ENCODE data around the gene PRDX2.

PRDX2 gene

DNA sequence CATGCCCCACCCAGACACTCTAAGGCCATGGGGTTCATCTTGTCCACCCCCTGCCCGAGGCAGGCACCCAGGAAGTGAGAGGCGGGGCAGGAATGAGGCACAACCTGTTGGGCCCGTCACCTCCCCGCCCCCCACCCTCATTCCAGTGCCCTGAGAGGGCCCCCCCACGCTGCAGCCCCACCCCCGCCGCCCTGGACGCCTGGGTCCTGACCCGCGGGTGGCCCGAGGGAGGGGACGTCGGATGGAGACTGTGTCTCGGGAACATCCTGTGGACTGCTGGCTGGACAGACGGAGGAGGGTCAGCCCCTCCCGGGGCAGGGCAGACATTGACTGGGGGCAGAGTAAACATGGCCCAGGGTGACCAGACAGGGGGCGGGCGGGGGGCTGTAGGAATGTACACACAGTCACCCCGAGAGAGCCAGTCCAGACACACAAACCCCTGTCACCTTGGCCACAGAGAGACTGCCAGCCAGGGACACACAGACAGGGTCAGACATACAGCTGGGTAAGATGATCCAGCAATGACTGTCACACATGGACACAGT is 17.7 kb downstream of the PRDX2 start:
- no peaks in the 10 kb centered on the region for H3K9me3 ChIP-seq (ENCODE audit: control insufficient read depth, insufficient read depth, low read depth, low read length)
- H3K4me3 ChIP-seq (ENCODE audit: low read depth, low read length), result peak overlapping the region; percentile 39
- H3K27me3 ChIP-seq (ENCODE audit: control insufficient read depth, insufficient read depth, low read length), result no peaks in the 10 kb centered on the region
- H3K4me1 ChIP-seq (ENCODE audit: control insufficient read depth, insufficient read depth, low read length), result peaks cover 39% of the 10 kb centered on the region
- H3K36me3 ChIP-seq (ENCODE audit: control insufficient read depth, insufficient read depth, low read length), result no peaks in the 10 kb centered on the region
- peak overlapping the region; percentile 52 for H3K9ac ChIP-seq (ENCODE audit: low read length)
- peak overlapping the region; percentile 31; the same call in 1 of the 2 replicates for H3K27ac ChIP-seq (ENCODE audit: low read depth, low read length)

DNA sequence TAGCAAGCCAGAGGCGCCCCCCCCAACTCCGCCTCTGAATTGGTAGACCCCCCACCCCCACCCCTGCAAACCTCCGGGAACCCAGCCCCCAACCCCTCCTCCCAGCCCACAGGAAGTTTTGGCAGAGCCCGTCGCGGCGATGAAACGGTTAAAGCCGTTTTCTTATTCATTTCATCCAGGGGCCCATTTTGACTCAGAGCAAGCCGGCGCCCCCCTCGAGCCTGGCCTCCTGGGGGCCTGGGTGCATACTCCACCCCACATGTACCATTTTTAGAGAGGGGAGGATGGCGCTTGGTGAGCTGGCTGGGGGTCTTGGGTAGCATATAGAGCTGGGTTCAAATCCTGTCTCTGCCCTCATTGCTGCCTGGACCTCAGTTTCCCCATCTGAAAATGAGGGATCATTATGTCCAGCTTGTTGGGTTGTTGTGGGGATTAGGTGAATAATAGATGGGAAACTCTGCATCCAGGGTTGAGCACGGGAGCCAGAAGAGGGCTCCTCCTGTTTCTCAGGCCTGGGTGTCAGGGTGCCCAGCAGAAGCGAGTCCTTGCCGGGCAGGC is 18.2 kb downstream of the PRDX2 start:
- Histone ChIP-seq H3K36me3 (ENCODE audit: control insufficient read depth, insufficient read depth, low read length) (no peaks in the 10 kb centered on the region), H3K4me3 (ENCODE audit: low read depth, low read length) (peak overlapping the region; percentile 64), H3K4me1 (ENCODE audit: control insufficient read depth, insufficient read depth, low read length) (peaks cover 39% of the 10 kb centered on the region), H3K9me3 (ENCODE audit: control insufficient read depth, insufficient read depth, low read depth, low read length) (no peaks in the 10 kb centered on the region), H3K9ac (ENCODE audit: low read length) (peak overlapping the region; percentile 63), H3K27ac (ENCODE audit: low read depth, low read length) (peak overlapping the region; percentile 79; the same call in 1 of the 2 replicates), H3K27me3 (ENCODE audit: control insufficient read depth, insufficient read depth, low read length) (no peaks in the 10 kb centered on the region)

DNA sequence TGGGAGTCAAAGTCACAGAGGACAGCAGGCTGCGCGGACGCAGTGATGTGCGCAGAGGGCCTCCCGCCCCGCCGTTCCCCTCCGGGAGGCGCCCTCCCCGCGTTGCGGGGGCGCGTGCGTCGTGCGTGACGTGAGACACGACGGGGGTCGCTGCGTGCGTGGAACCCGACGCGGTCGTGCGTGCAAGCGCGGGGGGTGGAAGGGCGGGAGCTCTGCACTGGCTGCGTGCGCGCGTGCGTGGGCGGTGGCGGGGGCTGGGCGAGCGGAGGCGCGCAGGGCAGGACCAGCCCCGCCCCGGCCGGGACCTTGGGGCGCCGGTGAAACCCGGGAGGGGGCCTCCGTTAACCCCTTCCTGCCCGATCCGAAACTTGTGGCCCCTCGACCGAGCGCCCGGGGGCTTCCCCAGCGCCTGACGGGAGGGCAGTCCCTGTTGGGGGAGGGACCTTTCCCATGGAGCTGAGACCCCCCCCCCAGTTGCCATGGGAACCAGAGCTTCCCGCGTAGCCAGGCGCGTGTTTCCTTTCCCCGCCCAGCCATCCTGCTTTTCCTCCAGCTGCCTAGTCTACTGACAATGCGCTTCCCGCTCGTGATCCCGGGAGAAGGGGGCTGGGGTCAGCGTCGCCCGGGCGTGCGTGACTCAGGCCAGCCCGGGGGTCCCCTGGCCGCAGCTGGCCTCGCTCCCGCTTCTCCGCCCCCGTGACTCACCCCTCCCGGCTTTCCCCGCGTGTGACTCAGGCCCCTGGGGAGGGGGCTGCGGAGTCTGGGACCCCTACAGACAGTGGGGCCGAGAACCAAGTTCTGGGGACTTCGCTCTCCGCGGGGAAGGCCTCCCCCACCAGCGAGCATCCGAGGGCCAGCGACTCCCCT is 18.9 kb downstream of the PRDX2 start:
- no peaks in the 10 kb centered on the region for H3K27me3 ChIP-seq (ENCODE audit: control insufficient read depth, insufficient read depth, low read length)
- H3K27ac ChIP-seq (ENCODE audit: low read depth, low read length), result peak overlapping the region; percentile 79; the same call in 1 of the 2 replicates
- peak overlapping the region; percentile 64 for H3K4me3 ChIP-seq (ENCODE audit: low read depth, low read length)
- H3K4me1 ChIP-seq (ENCODE audit: control insufficient read depth, insufficient read depth, low read length), result peaks cover 35% of the 10 kb centered on the region
- no peaks in the 10 kb centered on the region for H3K9me3 ChIP-seq (ENCODE audit: control insufficient read depth, insufficient read depth, low read depth, low read length)
- peak overlapping the region; percentile 63 for H3K9ac ChIP-seq (ENCODE audit: low read length)
- H3K36me3 ChIP-seq (ENCODE audit: control insufficient read depth, insufficient read depth, low read length), result no peaks in the 10 kb centered on the region

DNA sequence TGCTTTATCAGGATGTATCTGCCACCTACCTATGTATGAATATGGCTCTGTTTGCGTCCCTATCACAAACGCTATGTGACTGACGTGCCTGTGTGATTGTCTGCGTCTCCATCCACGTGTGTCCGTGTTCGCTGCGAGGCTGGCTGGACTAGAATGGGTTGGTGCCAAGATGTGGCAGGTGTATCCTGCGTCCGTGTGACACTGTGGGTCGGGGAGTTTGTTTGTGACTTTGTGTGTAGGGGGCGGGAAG is 19.5 kb downstream of the PRDX2 start:
- no peaks in the 10 kb centered on the region for H3K9me3 ChIP-seq (ENCODE audit: control insufficient read depth, insufficient read depth, low read depth, low read length)
- no peak overlapping the region; the same call in 1 of the 2 replicates for H3K27ac ChIP-seq (ENCODE audit: low read depth, low read length)
- peak overlapping the region; percentile 63 for H3K9ac ChIP-seq (ENCODE audit: low read length)
- H3K4me1 ChIP-seq (ENCODE audit: control insufficient read depth, insufficient read depth, low read length), result peaks cover 39% of the 10 kb centered on the region
- H3K27me3 ChIP-seq (ENCODE audit: control insufficient read depth, insufficient read depth, low read length), result no peaks in the 10 kb centered on the region
- H3K36me3 ChIP-seq (ENCODE audit: control insufficient read depth, insufficient read depth, low read length), result no peaks in the 10 kb centered on the region
- H3K4me3 ChIP-seq (ENCODE audit: low read depth, low read length), result peak overlapping the region; percentile 64

DNA sequence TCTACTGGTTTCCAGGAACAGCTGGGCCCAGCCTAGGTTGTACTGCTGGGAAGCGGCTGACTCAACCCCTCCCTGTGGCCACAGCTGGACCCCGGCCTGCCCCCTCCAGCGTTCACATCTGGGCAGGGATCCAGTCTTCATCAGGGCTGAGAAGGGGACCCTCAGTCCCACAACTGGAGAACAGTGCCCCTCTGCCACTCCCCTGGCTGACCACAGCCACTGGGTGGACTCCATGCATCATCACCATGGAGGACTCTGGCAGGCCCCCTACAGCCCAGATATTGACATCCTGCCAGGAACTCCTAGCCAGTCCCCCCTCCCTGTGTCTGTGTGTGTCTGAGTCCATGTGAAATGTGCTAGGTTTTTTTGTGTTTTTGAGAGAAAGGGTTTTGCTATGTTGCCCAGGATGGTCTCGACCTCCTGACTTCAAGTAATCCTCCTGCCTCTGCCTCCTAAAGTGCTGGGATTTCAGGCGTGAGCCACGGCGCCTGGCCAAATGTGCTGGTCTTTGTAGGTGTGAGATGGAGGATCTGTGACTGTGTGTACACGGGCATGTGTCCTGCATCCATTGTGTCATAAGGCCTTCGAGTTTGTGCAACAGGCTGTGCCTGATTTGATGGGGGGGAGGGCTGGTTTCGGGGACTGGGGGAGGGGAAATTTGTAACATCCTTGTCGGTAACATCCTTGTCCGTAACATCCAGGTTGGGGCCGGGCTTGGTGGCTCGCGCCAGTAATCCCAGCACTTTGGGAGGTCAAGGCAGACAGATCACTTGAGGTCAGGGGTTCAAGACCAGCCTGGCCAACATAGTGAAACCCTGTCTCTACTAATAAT is 22.2 kb downstream of the PRDX2 start:
- no peak overlapping the region for H3K9ac ChIP-seq (ENCODE audit: low read length)
- no peaks in the 10 kb centered on the region for H3K36me3 ChIP-seq (ENCODE audit: control insufficient read depth, insufficient read depth, low read length)
- no peaks in the 10 kb centered on the region for H3K27me3 ChIP-seq (ENCODE audit: control insufficient read depth, insufficient read depth, low read length)
- no peak overlapping the region for H3K27ac ChIP-seq (ENCODE audit: low read depth, low read length)
- peak overlapping the region; percentile 77; the same call in 1 of the 2 replicates for H3K4me3 ChIP-seq (ENCODE audit: low read depth, low read length)
- H3K4me1 ChIP-seq (ENCODE audit: control insufficient read depth, insufficient read depth, low read length), result peaks cover 29% of the 10 kb centered on the region
- no peaks in the 10 kb centered on the region for H3K9me3 ChIP-seq (ENCODE audit: control insufficient read depth, insufficient read depth, low read depth, low read length)

DNA sequence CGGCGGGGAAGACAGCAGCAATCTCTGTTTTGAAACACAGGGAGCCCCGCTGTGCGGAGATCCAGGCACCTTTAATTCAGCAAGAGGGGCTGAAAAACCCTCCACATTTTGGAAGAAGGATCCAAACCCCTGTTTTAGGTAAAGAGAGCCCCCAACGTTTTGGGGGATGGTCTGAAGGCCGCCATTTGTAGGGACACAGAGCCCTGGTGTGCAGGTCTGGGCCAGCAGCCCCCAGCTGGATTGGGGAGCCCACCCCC is 22.8 kb downstream of the PRDX2 start:
- Histone ChIP-seq H3K36me3 (ENCODE audit: control insufficient read depth, insufficient read depth, low read length) (no peaks in the 10 kb centered on the region), H3K4me3 (ENCODE audit: low read depth, low read length) (peak overlapping the region; percentile 77), H3K9me3 (ENCODE audit: control insufficient read depth, insufficient read depth, low read depth, low read length) (no peaks in the 10 kb centered on the region), H3K9ac (ENCODE audit: low read length) (peak overlapping the region; percentile 70), H3K4me1 (ENCODE audit: control insufficient read depth, insufficient read depth, low read length) (peaks cover 26% of the 10 kb centered on the region), H3K27me3 (ENCODE audit: control insufficient read depth, insufficient read depth, low read length) (no peaks in the 10 kb centered on the region), H3K27ac (ENCODE audit: low read depth, low read length) (no peak overlapping the region; the same call in 1 of the 2 replicates)

DNA sequence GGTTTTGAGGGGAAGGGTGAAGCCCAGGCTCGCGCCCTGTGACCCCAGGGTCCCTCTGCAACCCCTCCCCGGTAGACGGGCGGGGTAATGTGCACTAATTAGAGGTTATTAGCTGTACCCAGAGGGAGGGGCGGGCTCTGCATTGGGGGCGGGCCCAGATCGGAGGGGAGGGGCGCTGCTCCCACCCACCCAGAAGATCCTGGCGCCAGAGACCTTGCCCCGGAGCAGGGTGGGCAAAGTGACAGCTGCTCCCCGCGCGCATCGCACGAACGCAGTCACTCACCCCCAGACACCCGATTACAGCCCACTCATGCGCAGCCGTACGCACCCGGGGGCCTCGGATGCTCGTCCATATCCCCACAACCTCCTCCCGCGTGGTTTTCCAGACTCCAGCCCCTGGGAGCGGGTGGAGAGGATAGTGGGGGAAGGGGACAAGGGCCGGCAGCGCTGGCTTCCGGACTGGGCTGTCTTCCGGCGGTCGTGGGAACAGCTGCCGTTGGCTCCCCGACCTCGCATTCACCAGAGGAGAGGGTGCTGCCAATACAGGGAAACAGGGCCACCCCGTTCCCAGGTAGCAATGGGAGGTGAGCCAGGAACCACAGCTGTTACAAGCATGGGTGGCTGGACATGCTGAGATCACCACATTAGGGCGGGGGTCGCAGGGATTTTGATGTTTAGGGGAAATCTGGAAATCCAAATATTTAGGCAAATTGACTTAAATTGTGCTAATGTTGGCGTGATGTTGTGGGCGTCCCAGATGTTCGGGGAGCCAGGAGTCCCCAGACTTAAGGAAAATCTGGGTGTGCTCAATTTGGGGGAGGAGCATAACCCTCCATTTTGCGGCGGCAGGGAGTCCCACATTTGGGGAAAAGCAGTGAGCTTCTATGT is 23.3 kb downstream of the PRDX2 start:
- Histone ChIP-seq H3K36me3 (ENCODE audit: control insufficient read depth, insufficient read depth, low read length) (no peaks in the 10 kb centered on the region), H3K4me1 (ENCODE audit: control insufficient read depth, insufficient read depth, low read length) (peaks cover 21% of the 10 kb centered on the region), H3K27ac (ENCODE audit: low read depth, low read length) (no peak overlapping the region; the same call in 1 of the 2 replicates), H3K9ac (ENCODE audit: low read length) (peak overlapping the region; percentile 70), H3K27me3 (ENCODE audit: control insufficient read depth, insufficient read depth, low read length) (no peaks in the 10 kb centered on the region), H3K9me3 (ENCODE audit: control insufficient read depth, insufficient read depth, low read depth, low read length) (no peaks in the 10 kb centered on the region), H3K4me3 (ENCODE audit: low read depth, low read length) (peak overlapping the region; percentile 77)

DNA sequence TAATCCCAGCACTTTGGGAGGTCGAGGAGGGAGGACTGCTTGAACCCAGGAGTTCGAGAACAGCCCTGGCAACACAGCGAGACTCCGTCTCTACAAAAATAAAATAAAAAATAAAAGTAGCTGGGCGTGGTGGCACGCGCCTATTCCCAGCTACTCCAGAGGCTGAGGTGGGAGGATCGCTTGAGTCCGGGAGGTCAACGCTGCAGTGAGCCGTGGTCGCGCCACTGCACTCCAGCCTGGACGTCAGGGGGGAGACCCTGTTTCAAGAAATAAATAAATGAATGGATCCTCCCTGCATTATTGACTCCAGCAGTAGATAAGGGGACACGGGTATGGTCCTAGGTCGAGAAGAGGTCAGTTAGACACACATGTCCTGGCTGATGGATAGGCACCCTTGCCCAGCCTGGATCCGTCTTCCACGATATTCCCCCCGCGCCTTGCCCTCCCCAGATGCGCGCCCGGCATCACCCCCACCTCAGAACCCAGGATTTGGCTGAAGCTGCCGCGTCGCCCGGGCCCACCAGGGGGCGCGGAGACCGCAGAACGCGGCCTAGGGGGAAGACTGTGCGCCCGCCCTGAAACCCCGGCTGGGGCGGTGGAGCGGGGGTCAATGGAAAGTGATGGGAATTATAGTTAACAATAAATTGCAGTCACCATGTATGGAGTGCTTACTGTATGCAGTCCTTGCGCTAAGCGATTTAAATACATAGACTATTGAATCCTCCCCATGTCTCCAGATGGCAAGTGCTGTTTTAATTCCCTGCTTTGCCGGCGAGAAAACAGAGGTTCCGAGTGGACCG is 24.2 kb downstream of the PRDX2 start:
- Histone ChIP-seq H3K27ac (ENCODE audit: low read depth, low read length) (no peak overlapping the region), H3K4me3 (ENCODE audit: low read depth, low read length) (peak overlapping the region; percentile 77), H3K9me3 (ENCODE audit: control insufficient read depth, insufficient read depth, low read depth, low read length) (no peaks in the 10 kb centered on the region), H3K4me1 (ENCODE audit: control insufficient read depth, insufficient read depth, low read length) (peaks cover 21% of the 10 kb centered on the region), H3K9ac (ENCODE audit: low read length) (peak overlapping the region; percentile 63), H3K27me3 (ENCODE audit: control insufficient read depth, insufficient read depth, low read length) (no peaks in the 10 kb centered on the region), H3K36me3 (ENCODE audit: control insufficient read depth, insufficient read depth, low read length) (no peaks in the 10 kb centered on the region)

DNA sequence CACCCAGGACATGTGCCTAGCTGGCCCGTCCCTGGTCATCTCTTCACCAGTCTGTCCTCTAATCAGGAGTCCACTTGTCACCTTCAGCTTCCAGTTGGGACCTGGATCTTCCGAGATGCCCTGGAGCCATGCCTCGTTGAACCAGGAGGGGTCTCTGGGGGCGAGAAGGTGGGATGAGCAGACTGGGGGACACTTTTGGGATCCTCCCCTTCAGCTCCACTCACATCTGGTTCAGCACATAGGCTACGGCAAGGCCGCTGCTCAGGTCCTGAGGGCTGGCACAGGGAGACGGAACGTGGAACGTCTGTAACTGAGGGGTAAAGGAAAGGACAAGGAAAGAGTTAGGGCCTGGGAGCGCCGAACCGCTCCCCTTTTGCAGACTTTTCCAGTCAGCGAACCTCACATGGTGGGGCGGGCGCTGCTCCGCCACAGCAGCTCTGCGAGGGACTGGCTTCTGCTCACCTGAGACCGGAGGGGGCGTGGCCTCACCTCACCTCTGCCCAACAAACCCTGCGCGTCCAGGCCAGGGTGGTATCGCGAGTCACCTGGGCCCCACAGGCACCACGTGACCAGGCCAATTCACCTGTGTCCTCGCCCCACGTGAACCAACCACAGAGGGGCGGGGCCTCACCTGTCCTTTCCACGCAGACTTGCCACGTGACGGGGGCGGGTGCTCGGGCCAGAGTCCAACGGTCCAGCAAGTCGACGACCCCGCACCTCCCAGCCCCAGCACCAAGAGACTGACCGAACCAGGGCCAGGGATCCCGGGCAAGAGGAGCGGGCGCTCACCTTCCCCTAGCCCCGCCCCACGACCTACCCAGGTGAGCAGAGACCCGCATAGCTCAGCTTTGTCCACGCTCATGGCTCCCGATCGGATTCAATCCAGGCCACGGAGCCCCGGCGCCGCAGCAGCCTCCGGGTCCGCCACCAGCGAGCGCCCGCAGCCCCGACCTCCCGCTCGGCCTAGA is 26.7 kb downstream of the PRDX2 start, which contains the start of gene HOOK2:
TSS of gene HOOK2 (minus strand) at position 965 of the 968 bp plus-strand sequence. CDS start at position 862, 103 bp downstream.
- no peaks in the 10 kb centered on the region; the same call in 1 of the 2 replicates for H3K27me3 ChIP-seq (ENCODE audit: control insufficient read depth, insufficient read depth, low read length)
- H3K4me3 ChIP-seq (ENCODE audit: low read depth, low read length), result peak within 1 kb of the TSS; percentile 88
- H3K36me3 ChIP-seq (ENCODE audit: control insufficient read depth, insufficient read depth, low read length), result peaks cover 8% of the 10 kb centered on the region; the same call in 1 of the 2 replicates
- H3K4me1 ChIP-seq (ENCODE audit: control insufficient read depth, insufficient read depth, low read length), result peaks cover 25% of the 10 kb centered on the region
- H3K27ac ChIP-seq (ENCODE audit: low read depth, low read length), result peak within 1 kb of the TSS; percentile 64
- H3K9ac ChIP-seq (ENCODE audit: low read length), result peak within 1 kb of the TSS; percentile 77
- no peaks in the 10 kb centered on the region for H3K9me3 ChIP-seq (ENCODE audit: control insufficient read depth, insufficient read depth, low read depth, low read length)
